ENCODE results near the gene PLAC1.

PLAC1 gene, protein sequence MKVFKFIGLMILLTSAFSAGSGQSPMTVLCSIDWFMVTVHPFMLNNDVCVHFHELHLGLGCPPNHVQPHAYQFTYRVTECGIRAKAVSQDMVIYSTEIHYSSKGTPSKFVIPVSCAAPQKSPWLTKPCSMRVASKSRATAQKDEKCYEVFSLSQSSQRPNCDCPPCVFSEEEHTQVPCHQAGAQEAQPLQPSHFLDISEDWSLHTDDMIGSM

DNA sequence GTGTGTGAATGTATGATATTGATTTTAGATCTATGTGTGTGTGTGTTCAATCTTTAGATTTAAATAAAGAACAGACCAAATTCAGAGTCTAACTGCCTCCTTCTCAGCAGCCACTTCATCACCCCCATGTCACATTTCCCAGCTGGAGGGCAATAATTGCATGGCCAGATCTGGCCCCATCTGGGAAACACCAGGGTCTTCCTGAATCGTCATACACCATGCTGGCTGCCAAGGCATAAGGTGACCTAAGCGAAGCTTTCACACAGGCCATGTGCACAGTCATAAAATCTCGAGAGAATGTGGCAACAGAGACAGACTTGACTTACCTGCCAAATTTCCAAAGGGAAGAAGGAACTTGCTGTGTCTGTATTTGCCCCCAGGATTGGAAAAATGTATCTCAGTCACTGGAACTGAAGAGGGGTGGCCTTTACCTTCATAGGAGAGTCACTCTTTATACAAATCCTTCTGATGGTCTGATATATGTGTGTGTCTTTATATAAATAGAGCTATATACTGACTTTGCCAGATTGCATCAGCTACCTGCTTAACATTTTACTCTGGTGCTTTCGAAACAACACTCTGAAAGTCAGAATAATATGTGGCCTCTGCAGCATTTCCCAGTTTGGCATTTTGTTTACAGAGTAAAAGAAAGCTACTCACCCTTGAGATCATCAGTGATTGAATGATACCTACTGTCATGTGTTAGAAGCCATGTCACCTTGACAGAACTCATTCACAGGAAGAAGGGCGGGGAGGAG is at the start of gene PLAC1:
Gene PLAC1, minus strand, starts transcription at position 470 of the 758 bp plus-strand sequence. CDS start 91,789 bp downstream, outside the sequence.
- no peak for TF ChIP-seq CTCF (IDR thresholded peaks at IDR 0.05; ENCODE audit: low read depth, low read length)
- no peak for DNase-seq (ENCODE audit: extremely low read depth, low read depth)

DNA sequence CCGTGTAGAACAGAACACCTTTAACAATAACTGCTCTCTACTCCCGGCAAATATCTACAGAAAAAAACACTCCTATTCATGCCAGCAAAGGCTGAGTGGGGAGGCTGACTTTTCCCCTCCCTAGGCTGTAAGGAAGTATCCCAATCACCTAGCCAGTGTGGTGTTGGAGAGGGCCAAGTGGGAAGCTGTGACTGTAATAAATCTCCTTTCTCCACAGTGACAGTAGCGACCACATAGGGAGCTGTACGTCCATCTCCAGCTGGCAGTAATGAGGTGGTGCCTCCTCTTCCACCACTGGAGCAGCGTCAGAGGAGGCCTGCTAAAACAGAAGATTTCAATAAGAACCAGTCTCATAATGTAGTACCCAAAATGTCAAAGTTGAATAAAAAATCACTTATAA is 47.9 kb upstream of the PLAC1 start:
- no peak for DNase-seq (ENCODE audit: extremely low read depth, low read depth)
- no peak for TF ChIP-seq CTCF (IDR thresholded peaks at IDR 0.05; ENCODE audit: low read depth, low read length)

GRCh38 chrX:134695999-134696398 is 37.7 kb upstream of the PLAC1 start:
- no peak for TF ChIP-seq CTCF (IDR thresholded peaks at IDR 0.05; ENCODE audit: low read depth, low read length)
- no peak for DNase-seq (ENCODE audit: extremely low read depth, low read depth)

DNA sequence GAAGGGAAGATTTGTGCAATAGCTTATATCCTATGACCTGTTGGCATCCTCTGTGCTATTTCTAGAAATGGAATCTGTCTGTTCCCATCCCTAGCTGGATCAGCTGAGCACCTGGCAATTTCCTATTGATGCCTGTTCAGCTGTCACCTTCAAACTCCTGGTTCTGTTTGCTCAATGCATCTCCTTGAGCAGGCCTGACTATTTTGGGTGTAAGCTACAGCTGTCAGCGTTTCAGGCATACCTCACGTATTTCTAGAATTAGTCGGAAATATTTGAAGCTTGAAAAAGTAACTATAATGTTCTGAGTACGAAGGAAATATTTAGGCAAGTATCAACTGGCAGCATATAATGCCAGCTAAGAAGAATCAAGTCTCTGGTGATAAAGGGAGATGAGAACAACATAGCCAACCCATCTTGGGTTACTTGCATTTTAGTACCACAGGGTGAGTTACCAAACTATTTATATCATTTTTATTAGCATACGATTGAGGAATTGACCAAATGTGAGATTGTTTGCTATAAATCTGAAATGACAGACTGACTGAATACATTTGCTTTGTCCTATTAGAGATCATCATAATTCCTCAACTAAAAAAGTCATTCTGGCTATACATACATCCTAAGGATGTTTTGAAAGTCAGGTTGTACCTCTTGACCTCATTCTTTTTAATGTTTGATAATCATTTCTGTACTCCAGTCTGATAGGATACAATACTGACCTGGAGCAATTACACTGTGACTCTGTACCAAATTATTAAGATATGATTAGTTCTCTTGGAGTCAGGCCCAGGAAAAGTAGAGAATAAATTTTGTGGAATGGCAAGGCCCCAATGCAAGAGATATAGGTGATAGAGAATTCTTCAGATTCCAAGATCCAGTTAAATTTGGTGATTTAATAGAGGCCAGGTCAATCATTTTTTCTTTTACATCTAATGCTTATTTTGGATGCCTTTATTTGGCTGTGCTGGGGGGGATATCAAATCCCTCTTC is 36.4 kb upstream of the PLAC1 start:
- no peak for DNase-seq (ENCODE audit: extremely low read depth, low read depth)
- no peak for TF ChIP-seq CTCF (IDR thresholded peaks at IDR 0.05; ENCODE audit: low read depth, low read length)

GRCh38 chrX:134693644-134694043 is 35.4 kb upstream of the PLAC1 start:
- no peak for DNase-seq (ENCODE audit: extremely low read depth, low read depth)

DNA sequence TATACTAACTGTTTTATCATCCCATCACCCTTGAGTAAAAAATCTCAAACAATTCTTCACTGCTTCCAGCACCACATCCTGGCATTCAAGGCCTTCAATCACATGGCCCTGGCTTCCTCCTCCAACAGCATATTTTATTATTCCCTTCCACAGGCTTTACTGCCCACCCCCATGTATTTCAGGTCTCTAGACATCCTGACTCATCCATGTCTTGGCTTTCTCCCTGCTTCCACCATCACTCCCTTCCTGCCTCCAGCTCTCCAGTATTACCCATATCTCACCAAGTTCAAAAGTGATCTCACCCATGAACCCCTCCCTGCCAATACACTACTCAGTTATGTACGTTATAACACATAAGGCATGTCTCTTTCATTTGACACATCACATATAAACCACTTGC is 34.7 kb upstream of the PLAC1 start:
- no peak for DNase-seq (ENCODE audit: extremely low read depth, low read depth)
- no peak for TF ChIP-seq CTCF (IDR thresholded peaks at IDR 0.05; ENCODE audit: low read depth, low read length)

More at GRCh38 chrX:134693644-134694043, 35.4 kb upstream of the PLAC1 start:
- TF ChIP-seq CTCF (IDR thresholded peaks at IDR 0.05; ENCODE audit: low read depth, low read length) = no peak
